ENCODE results near the gene FMN2.

FMN2 gene

GRCh38 chr1:240099329-240099728 lies 7.6 kb downstream of the FMN2 start:
- DNase-seq, result no peak

- DNase-seq, result no peak
These were observed 8.1 kb downstream of the FMN2 start for GRCh38 chr1:240099748-240100147.

- DNase-seq, result no peak
These were observed 8.8 kb downstream of the FMN2 start for GRCh38 chr1:240100371-240100934.

- DNase-seq, result no peak
These were observed 9.6 kb downstream of the FMN2 start for GRCh38 chr1:240101306-240101705.

- DNase-seq, result no peak
These were observed 10.1 kb downstream of the FMN2 start for GRCh38 chr1:240101737-240102136.

- no peak for DNase-seq
These were observed 13.0 kb downstream of the FMN2 start for GRCh38 chr1:240104672-240105071.

- DNase-seq, result no peak
These were observed 15.5 kb downstream of the FMN2 start for GRCh38 chr1:240107058-240107684.

- DNase-seq, result no peak
These were observed 17.4 kb downstream of the FMN2 start for GRCh38 chr1:240109130-240109529.

GRCh38 chr1:240109920-240110636 lies 18.4 kb downstream of the FMN2 start:
- DNase-seq, result no peak

- DNase-seq, result no peak
These were observed 19.9 kb downstream of the FMN2 start for GRCh38 chr1:240111558-240111957.

- DNase-seq, result no peak
These were observed 22.5 kb downstream of the FMN2 start for GRCh38 chr1:240114222-240114621.

- DNase-seq, result no peak
These were observed 24.1 kb downstream of the FMN2 start for GRCh38 chr1:240115831-240116230.

- no peak for DNase-seq
These were observed 25.4 kb downstream of the FMN2 start for GRCh38 chr1:240116831-240117769.

- no peak for DNase-seq
These were observed 26.2 kb downstream of the FMN2 start for GRCh38 chr1:240117930-240118329.

GRCh38 chr1:240122639-240123613 lies 31.2 kb downstream of the FMN2 start:
- DNase-seq, result no peak

- no peak for DNase-seq
These were observed 35.1 kb downstream of the FMN2 start for GRCh38 chr1:240126821-240127220.

- DNase-seq, result no peak
These were observed 36.7 kb downstream of the FMN2 start for GRCh38 chr1:240128366-240128765.

GRCh38 chr1:240134113-240134512 lies 42.4 kb downstream of the FMN2 start:
- no peak for DNase-seq

GRCh38 chr1:240134596-240134995 lies 42.9 kb downstream of the FMN2 start:
- no peak for DNase-seq

GRCh38 chr1:240136402-240136801 lies 44.7 kb downstream of the FMN2 start:
- DNase-seq, result no peak

- no peak for DNase-seq
These were observed 47.2 kb downstream of the FMN2 start for GRCh38 chr1:240138867-240139266.

GRCh38 chr1:240139511-240139910 lies 47.8 kb downstream of the FMN2 start:
- DNase-seq, result no peak

Data from suppressor macrophage treated with lipopolysaccharide for 1 hour (primary cell).